Bronchial epithelial cell (primary cell): ENCODE results near the gene ALG6. TPM values are rescaled to one million over a fixed set of nuclear protein-coding genes. Genes with fewer than 3 reads are reported as not detected.

Experiments used
- DNase-seq: peaks from one replicate; pipeline ENCODE4 v3.0.0-alpha.2; 2010; ENCODE audit warnings: low read depth
- FAIRE-seq: peaks from 2 replicates; lab custom pipeline; 2011; peaks lifted over from hg19 to GRCh38; lab: Jason Lieb, UNC
- H3K27me3 ChIP-seq: 2 replicates; pipeline ENCODE4 v1.5.1; 2011; ENCODE audit warnings: low read length; ENCODE audit not compliant: control insufficient read depth, insufficient read depth
- H3K36me3 ChIP-seq: 2 replicates; pipeline ENCODE4 v1.5.1; 2011; ENCODE audit warnings: low read length; ENCODE audit not compliant: control insufficient read depth, insufficient read depth
- H3K4me3 ChIP-seq: 2 replicates; pipeline ENCODE4 v1.5.1; 2011; ENCODE audit warnings: mild to moderate bottlenecking, low read depth, low read length, control low read depth
- total RNA-seq: library from RNA; depleted of rRNA; stranded (reverse); fragments of >200 nt; gene quantifications from 2 replicates; pipeline ENCODE4 v1.2.1, GENCODE V29; 2014
- TF ChIP-seq, protein P1 (sequence below): IDR thresholded peaks from 2 replicates; pipeline ENCODE4 v1.5.1; 2011; ENCODE audit warnings: mild to moderate bottlenecking, moderate library complexity, low read length, control low read depth, inconsistent platforms; ENCODE audit not compliant: insufficient read depth, severe bottlenecking

The ALG6 gene
- total RNA-seq, 1 donor from 2014 or later = 9.2 TPM

DNA sequence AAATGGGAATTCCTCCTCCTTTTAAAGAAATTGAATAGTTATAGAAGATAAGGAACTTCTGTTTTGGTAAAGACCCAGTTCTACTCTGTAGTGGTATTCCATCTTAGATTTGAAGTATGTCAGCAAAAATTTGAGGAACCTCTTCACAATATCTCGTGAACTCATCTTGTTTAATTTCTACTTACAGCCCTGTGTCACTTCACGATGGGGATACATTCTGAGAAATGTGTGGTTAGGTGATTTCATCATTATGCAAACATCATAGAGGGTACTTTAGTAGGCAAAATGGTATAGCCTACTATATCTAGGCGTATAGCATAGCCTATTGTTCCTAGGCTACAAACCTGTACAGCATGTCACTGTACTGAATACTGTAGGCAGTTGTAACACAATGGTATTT, 36.0 kb downstream of the ALG6 start:
- Histone ChIP-seq H3K27me3 (no peaks in the 10 kb centered on the region), H3K36me3 (no peaks in the 10 kb centered on the region), H3K4me3 (no peak overlapping the region)
- FAIRE-seq = no peak
- DNase-seq = peak; percentile 15
- TF ChIP-seq, protein P1, sequence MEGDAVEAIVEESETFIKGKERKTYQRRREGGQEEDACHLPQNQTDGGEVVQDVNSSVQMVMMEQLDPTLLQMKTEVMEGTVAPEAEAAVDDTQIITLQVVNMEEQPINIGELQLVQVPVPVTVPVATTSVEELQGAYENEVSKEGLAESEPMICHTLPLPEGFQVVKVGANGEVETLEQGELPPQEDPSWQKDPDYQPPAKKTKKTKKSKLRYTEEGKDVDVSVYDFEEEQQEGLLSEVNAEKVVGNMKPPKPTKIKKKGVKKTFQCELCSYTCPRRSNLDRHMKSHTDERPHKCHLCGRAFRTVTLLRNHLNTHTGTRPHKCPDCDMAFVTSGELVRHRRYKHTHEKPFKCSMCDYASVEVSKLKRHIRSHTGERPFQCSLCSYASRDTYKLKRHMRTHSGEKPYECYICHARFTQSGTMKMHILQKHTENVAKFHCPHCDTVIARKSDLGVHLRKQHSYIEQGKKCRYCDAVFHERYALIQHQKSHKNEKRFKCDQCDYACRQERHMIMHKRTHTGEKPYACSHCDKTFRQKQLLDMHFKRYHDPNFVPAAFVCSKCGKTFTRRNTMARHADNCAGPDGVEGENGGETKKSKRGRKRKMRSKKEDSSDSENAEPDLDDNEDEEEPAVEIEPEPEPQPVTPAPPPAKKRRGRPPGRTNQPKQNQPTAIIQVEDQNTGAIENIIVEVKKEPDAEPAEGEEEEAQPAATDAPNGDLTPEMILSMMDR = no peak

DNA sequence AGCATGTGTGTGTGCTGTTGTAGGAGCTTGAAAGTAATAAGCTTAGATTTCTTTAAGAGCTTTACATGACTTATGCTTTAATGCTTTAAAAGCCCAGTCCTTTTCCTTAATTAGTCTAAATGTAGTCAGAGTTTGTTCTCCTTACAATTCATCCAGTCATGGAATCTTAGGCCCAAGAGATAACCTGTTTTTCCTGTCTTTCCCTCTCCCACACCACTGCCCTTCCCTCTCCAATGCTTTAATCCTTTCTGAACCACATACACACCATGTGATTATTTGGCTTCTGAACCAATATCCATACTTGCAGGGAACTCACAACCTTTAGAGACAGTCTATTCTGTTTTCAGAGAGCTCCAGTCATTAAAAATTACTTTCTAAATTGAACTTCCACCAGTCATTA, 37.6 kb downstream of the ALG6 start:
- FAIRE-seq = no peak
- peak; percentile 68 for DNase-seq
- TF ChIP-seq, protein P1 = no peak
- Histone ChIP-seq H3K27me3 (no peaks in the 10 kb centered on the region), H3K4me3 (no peak overlapping the region), H3K36me3 (no peaks in the 10 kb centered on the region)

DNA sequence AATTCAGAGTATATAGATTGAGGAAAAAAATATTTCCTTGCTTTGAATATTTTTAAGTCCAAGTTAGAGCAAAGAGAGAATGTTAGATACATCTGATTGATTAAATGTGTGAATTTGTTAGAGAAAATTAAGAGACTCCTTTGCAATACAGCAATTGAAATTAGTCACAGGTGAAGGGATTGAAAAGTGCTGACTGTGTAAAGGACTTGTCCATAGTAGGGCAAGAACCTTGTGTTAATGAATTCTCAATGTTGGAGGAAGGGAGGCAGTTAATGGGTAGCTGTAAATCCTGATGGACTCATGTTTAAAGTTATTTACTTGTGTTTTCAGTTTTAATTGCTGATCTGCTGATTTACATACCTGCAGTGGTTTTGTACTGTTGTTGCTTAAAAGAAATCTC, 38.6 kb downstream of the ALG6 start:
- no peak for DNase-seq
- Histone ChIP-seq H3K27me3 (no peaks in the 10 kb centered on the region), H3K36me3 (no peaks in the 10 kb centered on the region), H3K4me3 (no peak overlapping the region)
- TF ChIP-seq, protein P1 = no peak
- no peak for FAIRE-seq

DNA sequence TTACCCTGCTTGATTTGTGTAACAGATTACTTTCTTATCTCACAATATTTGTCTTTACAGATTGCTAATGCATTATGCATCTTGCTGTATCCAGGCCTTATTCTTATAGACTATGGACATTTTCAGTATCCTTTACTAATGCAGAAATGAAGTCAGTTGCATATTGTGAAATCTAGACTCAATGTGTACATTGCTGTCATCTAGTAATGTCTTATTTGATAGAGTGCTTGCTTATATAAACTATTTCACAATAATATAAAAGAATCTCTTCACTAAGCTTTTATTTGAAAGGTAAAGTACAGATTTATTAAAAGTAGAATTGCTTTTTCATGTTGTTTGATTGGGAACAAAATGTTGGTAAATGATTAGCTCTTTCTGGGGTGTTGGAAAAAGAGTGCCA, 39.6 kb downstream of the ALG6 start:
- Histone ChIP-seq H3K4me3 (no peak overlapping the region), H3K27me3 (no peaks in the 10 kb centered on the region), H3K36me3 (no peaks in the 10 kb centered on the region)
- TF ChIP-seq, protein P1 = no peak
- DNase-seq = peak; percentile 62
- FAIRE-seq = no peak

DNA sequence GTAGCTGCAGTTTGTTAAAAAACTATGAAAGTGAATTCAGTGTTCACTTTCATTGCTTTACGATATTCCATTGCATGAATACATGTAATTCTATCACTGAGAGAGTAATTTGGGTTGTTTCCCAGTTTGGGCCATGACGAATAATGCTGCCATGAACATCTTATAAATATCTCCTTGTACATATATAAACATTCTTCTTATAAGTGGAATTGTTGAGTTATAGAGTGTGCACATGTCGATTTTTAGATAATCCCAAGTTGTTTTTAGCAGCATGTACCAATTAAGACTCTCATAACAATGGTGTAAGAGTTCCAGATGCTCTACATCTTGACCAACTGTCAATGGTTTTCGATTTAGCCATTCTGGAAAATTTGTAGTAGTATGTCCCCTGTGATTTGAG, 40.9 kb downstream of the ALG6 start:
- no peak for FAIRE-seq
- TF ChIP-seq, protein P1 = no peak
- DNase-seq = no peak
- H3K4me3 ChIP-seq = no peak overlapping the region
- H3K36me3 ChIP-seq = no peaks in the 10 kb centered on the region
- no peaks in the 10 kb centered on the region for H3K27me3 ChIP-seq

DNA sequence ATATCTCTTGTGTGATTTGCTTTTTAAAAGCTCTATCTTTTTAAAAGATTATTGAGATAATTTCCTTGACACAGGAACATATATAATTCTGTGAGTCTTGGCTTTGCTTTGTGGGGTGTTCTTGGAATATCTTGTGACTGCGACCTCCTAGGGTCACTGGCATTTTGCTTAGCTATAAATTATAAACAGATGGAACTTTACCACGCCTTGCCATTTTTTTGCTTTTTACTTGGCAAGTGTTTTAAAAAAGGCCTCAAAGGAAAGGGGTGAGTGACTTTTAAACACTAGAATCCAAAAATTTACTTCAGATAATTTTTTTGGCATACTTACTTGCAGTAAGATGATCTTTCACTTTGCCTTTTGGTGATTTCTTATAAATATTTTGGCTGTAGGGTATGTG, 43.6 kb downstream of the ALG6 start:
- no peak overlapping the region for H3K4me3 ChIP-seq
- no peak for FAIRE-seq
- TF ChIP-seq, protein P1 = no peak

More for the DNA sequence above, 43.6 kb downstream of the ALG6 start:
- Histone ChIP-seq H3K27me3 (no peaks in the 10 kb centered on the region), H3K36me3 (no peaks in the 10 kb centered on the region)
- no peak for DNase-seq
